ENCODE data around the gene PLS3. TPM values are rescaled to one million over a fixed set of nuclear protein-coding genes. Genes with fewer than 3 reads are reported as not detected.
A peak's percentile ranks its signal among the peaks of the same experiment; 100 is the strongest.

PLS3 gene
- polyA plus RNA-seq, 10 donors, result 85.5 to 115 (median 99.0) TPM

GRCh38 chrX:115679460-115679859 is 118.5 kb downstream of the PLS3 start:
- peak; percentile 4 to 42 (median 6) for DNase-seq

- no peak for DNase-seq
These were observed 126.6 kb downstream of the PLS3 start for GRCh38 chrX:115687595-115687994.

GRCh38 chrX:115689931-115690330 is 129.0 kb downstream of the PLS3 start:
- DNase-seq, result peak; percentile 6 to 26 (median 8)

GRCh38 chrX:115690511-115691216 is 129.7 kb downstream of the PLS3 start:
- DNase-seq, result peak; percentile 63 to 81 (median 78)

GRCh38 chrX:115693476-115693875 is 132.5 kb downstream of the PLS3 start:
- DNase-seq, result no peak

- no peak for DNase-seq
These were observed 133.1 kb downstream of the PLS3 start for GRCh38 chrX:115694028-115694427.

GRCh38 chrX:115696039-115696438 is 135.1 kb downstream of the PLS3 start:
- no peak for DNase-seq

GRCh38 chrX:115696939-115697338 is 136.0 kb downstream of the PLS3 start:
- DNase-seq, result no peak

- DNase-seq, result no peak
These were observed 136.8 kb downstream of the PLS3 start for GRCh38 chrX:115697806-115698205.

Data from muscle of back (tissue), 11 donors.